Measurements from ENCODE around the gene WDR7. TPM values are rescaled to one million over a fixed set of nuclear protein-coding genes. Genes with fewer than 3 reads are reported as not detected.
A peak's percentile ranks its signal among the peaks of the same experiment; 100 is the strongest.

Gene WDR7
- total and polyA plus RNA-seq, 2 of the 4 experiments (the other 2 are of a cell fraction), result 3.7 to 23.3 TPM

DNA sequence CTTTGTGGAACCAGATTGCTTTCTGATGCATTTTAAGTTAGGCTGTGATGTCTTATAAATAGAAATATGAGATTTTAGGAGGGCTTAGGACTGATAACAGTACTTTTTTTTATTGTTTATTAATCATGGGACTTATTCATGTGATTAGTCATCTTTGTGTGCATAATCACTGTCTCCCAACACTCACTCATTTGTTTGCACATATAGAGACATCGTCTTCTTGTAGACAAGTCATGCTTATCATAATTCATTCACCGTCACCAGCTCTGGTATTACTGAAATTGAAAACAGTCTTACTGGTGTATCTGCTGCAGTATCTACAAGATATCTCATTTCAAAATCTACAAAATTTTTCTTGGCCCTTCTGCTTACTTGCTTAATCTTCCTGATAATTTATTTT, 45.8 kb downstream of the WDR7 start:
- H2BK5ac ChIP-seq (ENCODE audit: low read depth, low read length, poor library complexity, severe bottlenecking), result no peak overlapping the region
- ChIA-PET POLR2A (ENCODE audit: unreplicated experiment) (no interaction called here), CTCF (no interaction called here)
- no peak overlapping the region for H2AFZ ChIP-seq (replicated peaks; ENCODE audit: low read length, poor library complexity)
- no peak overlapping the region for H3K18ac ChIP-seq (ENCODE audit: low read depth, low read length)
- no peak overlapping the region for H3K9ac ChIP-seq (ENCODE audit: low read depth, low read length)
- no peaks in the 10 kb centered on the region for H3K27me3 ChIP-seq (ENCODE audit: control insufficient read depth, insufficient read depth, low read length)
- no peaks in the 10 kb centered on the region for H4K20me1 ChIP-seq (ENCODE audit: insufficient read depth, low read length)
- no peak overlapping the region for H3K4me3 ChIP-seq (ENCODE audit: insufficient read depth, low read depth, low read length)
- H3K79me1 ChIP-seq (ENCODE audit: low read depth in 1 of 2, low read length in 2 of 2), result no peaks in the 10 kb centered on the region
- no peak overlapping the region for H2BK20ac ChIP-seq (ENCODE audit: low read depth, low read length)
- DNase-seq, result peak; percentile 67
- no peak overlapping the region for H2BK120ac ChIP-seq (ENCODE audit: low read depth, low read length)
- dilution Hi-C loops (cut with HindIII; ENCODE audit: low sequenced_read_pairs, unreplicated experiment), result no loop called here
- H3K9me3 ChIP-seq (ENCODE audit: control insufficient read depth, insufficient read depth, low read length), result no peaks in the 10 kb centered on the region
- H2BK15ac ChIP-seq (ENCODE audit: low read depth, low read length), result no peak overlapping the region
- H4K91ac ChIP-seq (ENCODE audit: insufficient read depth, low read depth, low read length), result no peak overlapping the region
- H3K4me2 ChIP-seq (ENCODE audit: low read depth, low read length), result no peak overlapping the region
- H2AK9ac ChIP-seq (replicated peaks; ENCODE audit: low read depth, low read length, poor library complexity), result no peak overlapping the region
- no peak overlapping the region for H2AK5ac ChIP-seq (ENCODE audit: low read depth, low read length)
- H3K9me1 ChIP-seq (ENCODE audit: insufficient read depth, low read length), result peaks cover 2% of the 10 kb centered on the region; the same call in 1 of the 2 replicates
- no peak overlapping the region for H4K5ac ChIP-seq (ENCODE audit: low read depth, low read length)
- H3K56ac ChIP-seq (ENCODE audit: extremely low read depth, insufficient read depth, low read length), result no peak overlapping the region
- H3K4ac ChIP-seq (ENCODE audit: low read depth, low read length), result no peak overlapping the region
- intact Hi-C loops (cut with micrococcal nuclease), result no loop called here
- H3K36me3 ChIP-seq (ENCODE audit: control insufficient read depth, insufficient read depth, low read length), result 0 out of 2 replicates have a peak, but pooled peaks cover 2% of the 10 kb centered on the region
- peak; percentile 54 for ATAC-seq (ENCODE audit: low read depth)
- no peaks in the 10 kb centered on the region for H3K4me1 ChIP-seq (ENCODE audit: control insufficient read depth, insufficient read depth, low read length)
- no peak overlapping the region for H3K27ac ChIP-seq (ENCODE audit: insufficient read depth, low read length)
- H4K8ac ChIP-seq (ENCODE audit: low read depth in 2 of 2, low read length in 2 of 2), result no peak overlapping the region
- WGBS, 2 experiments (ENCODE audit: extremely low coverage in 2 of 2, insufficient read length in 1 of 2), result no CpG with 5 or more reads among the region's 2 CpGs
- BruUV-seq (replicated peaks), result no TSS peak
- H3K23ac ChIP-seq (ENCODE audit: low read depth, low read length), result no peak overlapping the region
- no peak overlapping the region for H3K14ac ChIP-seq (replicated peaks; ENCODE audit: low read depth, low read length)
- TF ChIP-seq FOS (IDR thresholded peaks at IDR 0.05; ENCODE audit: low read depth, low read length) (peak; percentile 26; the same call in 1 of the 2 replicates), RFX5 (IDR thresholded peaks at IDR 0.05; ENCODE audit: low read depth, low read length) (no peak), POLR2A (IDR thresholded peaks at IDR 0.05; ENCODE audit: low read depth, low read length) (no peak)
- TF ChIP-seq, protein P1, sequence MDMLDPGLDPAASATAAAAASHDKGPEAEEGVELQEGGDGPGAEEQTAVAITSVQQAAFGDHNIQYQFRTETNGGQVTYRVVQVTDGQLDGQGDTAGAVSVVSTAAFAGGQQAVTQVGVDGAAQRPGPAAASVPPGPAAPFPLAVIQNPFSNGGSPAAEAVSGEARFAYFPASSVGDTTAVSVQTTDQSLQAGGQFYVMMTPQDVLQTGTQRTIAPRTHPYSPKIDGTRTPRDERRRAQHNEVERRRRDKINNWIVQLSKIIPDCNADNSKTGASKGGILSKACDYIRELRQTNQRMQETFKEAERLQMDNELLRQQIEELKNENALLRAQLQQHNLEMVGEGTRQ (IDR thresholded peaks at IDR 0.05; ENCODE audit: low read depth, low read length), result no peak
- in situ Hi-C loops (cut with MboI; ENCODE audit: low sequenced_read_pairs), result no loop called here
